GM19035 (cell line): Measurements from ENCODE around the gene DHTKD1.
"Not testable (repeated sequence)": the region's sequence is repeated elsewhere in the genome, so short reads cannot be mapped to it uniquely, and the experiment has no call there.

Experiments used
- ATAC-seq: cut with Tn5 transposase; IDR thresholded peaks from one replicate; pipeline ENCODE4 v1.9.1; 2021; ENCODE audit not compliant: unreplicated experiment

The DHTKD1 gene

GRCh38 chr10:12062754-12063482 is 5.8 kb upstream of the DHTKD1 start:
- ATAC-seq: no peak

- ATAC-seq: no peak
Measured at GRCh38 chr10:12063483-12063818, 5.3 kb upstream of the DHTKD1 start.

GRCh38 chr10:12067336-12067735 is 1.4 kb upstream of the DHTKD1 start:
- no peak for ATAC-seq

- not testable (repeated sequence) for ATAC-seq
Measured at GRCh38 chr10:12071441-12071840, 2.7 kb downstream of the DHTKD1 start.

- no peak for ATAC-seq
Measured at GRCh38 chr10:12073526-12073925, 4.8 kb downstream of the DHTKD1 start.

- ATAC-seq: no peak
Measured at GRCh38 chr10:12077580-12078180, 8.9 kb downstream of the DHTKD1 start.

GRCh38 chr10:12081470-12081869 is 12.7 kb downstream of the DHTKD1 start:
- no peak for ATAC-seq

GRCh38 chr10:12081879-12082557 is 13.3 kb downstream of the DHTKD1 start:
- no peak for ATAC-seq

- ATAC-seq: no peak
Measured at GRCh38 chr10:12088919-12089318, 20.2 kb downstream of the DHTKD1 start.

- no peak for ATAC-seq
Measured at GRCh38 chr10:12091421-12091820, 22.7 kb downstream of the DHTKD1 start.

GRCh38 chr10:12097361-12097760 is 28.6 kb downstream of the DHTKD1 start:
- ATAC-seq: not testable (repeated sequence)

GRCh38 chr10:12097791-12098190 is 29.0 kb downstream of the DHTKD1 start:
- no peak for ATAC-seq

- ATAC-seq: no peak
Measured at GRCh38 chr10:12098966-12099365, 30.2 kb downstream of the DHTKD1 start.

GRCh38 chr10:12103802-12104201 is 35.0 kb downstream of the DHTKD1 start:
- ATAC-seq: no peak

- no peak for ATAC-seq
Measured at GRCh38 chr10:12107781-12108180, 39.0 kb downstream of the DHTKD1 start.

- no peak for ATAC-seq
Measured at GRCh38 chr10:12109286-12109685, 40.5 kb downstream of the DHTKD1 start.

- no peak for ATAC-seq
Measured at GRCh38 chr10:12111528-12111927, 42.8 kb downstream of the DHTKD1 start.

GRCh38 chr10:12113627-12114026 is 44.9 kb downstream of the DHTKD1 start:
- ATAC-seq: no peak

- ATAC-seq: no peak
Measured at GRCh38 chr10:12121673-12122072, 52.9 kb downstream of the DHTKD1 start.

GRCh38 chr10:12129222-12130111 is 60.7 kb downstream of the DHTKD1 start, which contains the start of gene SEC61A2:
SEC61A2 (plus strand) TSS chr10:12129677; CDS start chr10:12129788, 111 bp downstream.
- ATAC-seq: peak; percentile 91

- ATAC-seq: peak; percentile 39
Measured at GRCh38 chr10:12130237-12130872, 61.6 kb downstream of the DHTKD1 start.
